BE2C (cell line): ENCODE measurements around the gene DDX59.

ENCODE experiments used
- DNase-seq: peaks from one replicate; pipeline ENCODE4 v3.0.0-alpha.2; 2020
- H3K27me3 ChIP-seq: fragments of 250-450 bp; sonication (Bioruptor Pico); 2 replicates; pipeline ENCODE4 v1.5.1; 2020; ENCODE audit warnings: mild to moderate bottlenecking
- H3K36me3 ChIP-seq: fragments of 250-450 bp; sonication (Bioruptor Pico); 2 replicates; pipeline ENCODE4 v1.5.1; 2020; ENCODE audit warnings: mild to moderate bottlenecking
- H3K4me1 ChIP-seq: fragments of 250-450 bp; sonication (Bioruptor Pico); 2 replicates; pipeline ENCODE4 v1.5.1; 2020
- H3K4me3 ChIP-seq: 2 replicates; pipeline ENCODE4 v1.5.1; 2011; ENCODE audit warnings: low read depth, low read length
- H3K9me3 ChIP-seq: fragments of 250-450 bp; sonication (Bioruptor Pico); 2 replicates; pipeline ENCODE4 v1.5.1; 2020
- CTCF ChIP-seq: IDR thresholded peaks from 2 replicates; pipeline ENCODE4 v1.5.1; 2012; ENCODE audit warnings: mild to moderate bottlenecking, low read depth, low read length

The DDX59 gene

DNA sequence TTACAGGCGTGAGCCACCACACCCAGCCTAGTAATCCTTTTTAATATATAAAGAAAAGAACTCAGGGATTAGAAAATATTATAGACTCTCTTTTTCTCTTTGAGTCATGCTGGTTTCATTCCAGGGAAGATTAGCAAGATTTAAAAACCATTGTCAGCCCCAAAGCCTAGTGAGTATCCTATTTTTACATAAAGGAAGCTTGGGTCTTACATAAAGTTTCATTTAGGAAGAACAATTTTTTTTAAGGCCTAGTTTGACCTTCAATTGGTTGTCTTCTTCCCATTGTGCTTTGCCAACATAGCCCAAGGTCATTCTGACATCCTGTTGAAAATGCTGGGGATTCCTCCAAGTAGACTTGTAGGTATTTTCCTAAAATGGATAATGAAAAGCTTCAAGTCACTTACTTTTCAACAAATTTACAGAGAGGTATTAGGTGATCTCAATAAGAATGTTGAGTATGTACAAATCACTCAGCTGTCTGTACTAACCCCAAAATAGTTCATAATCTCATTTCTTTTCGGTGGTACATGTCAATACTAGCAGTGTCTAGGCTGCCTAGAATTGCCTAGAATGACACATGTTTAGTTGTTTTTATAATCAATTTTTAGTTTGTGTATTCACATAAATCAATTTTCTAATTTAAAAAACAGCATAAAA lies 44.9 kb downstream of the DDX59 start:
- TF ChIP-seq CTCF, result no peak
- H3K4me3 ChIP-seq, result no peak overlapping the region
- H3K36me3 ChIP-seq, result no peaks in the 10 kb centered on the region
- no peaks in the 10 kb centered on the region for H3K9me3 ChIP-seq
- H3K27me3 ChIP-seq, result no peaks in the 10 kb centered on the region
- no peak for DNase-seq
- H3K4me1 ChIP-seq, result 0 out of 2 replicates have a peak, but pooled peaks cover 3% of the 10 kb centered on the region

GRCh38 chr1:200620273-200621131 lies 49.2 kb downstream of the DDX59 start, which contains the start of gene KIF14:
Gene KIF14, minus strand, starts transcription at chr1:200620751. Its CDS starts 2,028 bp downstream, at chr1:200618723.
- H3K4me3 ChIP-seq, result peak within 1 kb of the TSS; percentile 87
- H3K9me3 ChIP-seq, result no peaks in the 10 kb centered on the region
- H3K36me3 ChIP-seq, result peaks cover 15% of the 10 kb centered on the region
- TF ChIP-seq CTCF, result no peak
- H3K27me3 ChIP-seq, result no peaks in the 10 kb centered on the region
- DNase-seq, result peak; percentile 96
- no peaks in the 10 kb centered on the region for H3K4me1 ChIP-seq

GRCh38 chr1:200619894-200620272 lies 49.8 kb downstream of the DDX59 start:
- no peak for DNase-seq
- peaks cover 20% of the 10 kb centered on the region for H3K36me3 ChIP-seq
- H3K4me1 ChIP-seq, result no peaks in the 10 kb centered on the region
- no peak for TF ChIP-seq CTCF
- H3K9me3 ChIP-seq, result no peaks in the 10 kb centered on the region
- H3K4me3 ChIP-seq, result peak overlapping the region; percentile 87
- no peaks in the 10 kb centered on the region for H3K27me3 ChIP-seq

- H3K9me3 ChIP-seq, result no peaks in the 10 kb centered on the region
- no peak for DNase-seq
- peaks cover 46% of the 10 kb centered on the region for H3K36me3 ChIP-seq
- no peak overlapping the region for H3K4me3 ChIP-seq
- TF ChIP-seq CTCF, result no peak
- H3K4me1 ChIP-seq, result no peaks in the 10 kb centered on the region
- H3K27me3 ChIP-seq, result no peaks in the 10 kb centered on the region
Measured at GRCh38 chr1:200610846-200611245, 58.9 kb downstream of the DDX59 start.

- Histone ChIP-seq H3K36me3 (peaks cover 39% of the 10 kb centered on the region), H3K9me3 (no peaks in the 10 kb centered on the region), H3K4me1 (no peaks in the 10 kb centered on the region), H3K27me3 (no peaks in the 10 kb centered on the region), H3K4me3 (no peak overlapping the region)
- no peak for DNase-seq
- TF ChIP-seq CTCF, result no peak
Measured at GRCh38 chr1:200602632-200603031, 67.1 kb downstream of the DDX59 start.
